ENCODE results near the gene FAM20C. TPM values are rescaled to one million over a fixed set of nuclear protein-coding genes. Genes with fewer than 3 reads are reported as not detected.
"Not testable (repeated sequence)": the region's sequence is repeated elsewhere in the genome, so short reads cannot be mapped to it uniquely, and the experiment has no call there.

Gene FAM20C
- total RNA-seq, 1 experiment from 2014 or later = 62.4 TPM

- H3K36me3 ChIP-seq (ENCODE audit: control insufficient read depth, insufficient read depth, low read length); intact Hi-C loops (cut with micrococcal nuclease; ENCODE audit: unreplicated experiment); in situ Hi-C loops (cut with HindIII; ENCODE audit: low pct_unique_long_range_greater_than_20kb, low sequenced_read_pairs); POLR2A ChIA-PET; H3K9me3 ChIP-seq (ENCODE audit: control insufficient read depth, insufficient read depth, low read depth, low read length); DNase-seq (ENCODE audit: low read depth, low spot score); BruUV-seq (replicated peaks); ATAC-seq; H3K4me3 ChIP-seq (ENCODE audit: low read depth in 2 of 2, low read length in 2 of 2); CTCF ChIA-PET; H3K27ac ChIP-seq (ENCODE audit: low read length); H3K27me3 ChIP-seq (ENCODE audit: control insufficient read depth, insufficient read depth, low read length): not testable (repeated sequence)
- peaks cover 18% of the 10 kb centered on the region for H3K4me1 ChIP-seq (ENCODE audit: control insufficient read depth, insufficient read depth, low read length)
These were observed 51.2 kb downstream of the FAM20C start for GRCh38 chr7:243580-243978.

- intact Hi-C loops (cut with micrococcal nuclease; ENCODE audit: unreplicated experiment) = no loop called here
These were observed 52.6 kb downstream of the FAM20C start for GRCh38 chr7:244974-245373.

More at GRCh38 chr7:244974-245373, 52.6 kb downstream of the FAM20C start:
- no peak for TF ChIP-seq CTCF (IDR thresholded peaks at IDR 0.05)
- TF ChIP-seq REST (IDR thresholded peaks at IDR 0.05; ENCODE audit: insufficient read depth in 1 of 2, low read depth in 2 of 2, low read length in 1 of 2) = no peak
- no peak for TF ChIP-seq POLR2AphosphoS5 (IDR thresholded peaks at IDR 0.05; ENCODE audit: low read depth, low read length)
- TF ChIP-seq SIN3A (IDR thresholded peaks at IDR 0.05; ENCODE audit: borderline replicate concordance, insufficient read depth, low read depth, low read length) = no peak
- no peak for TF ChIP-seq TCF7L2 (IDR thresholded peaks at IDR 0.05; ENCODE audit: low read depth, low read length)
- POLR2A ChIA-PET = no interaction called here
- BruUV-seq (replicated peaks) = no TSS peak
- Histone ChIP-seq H3K36me3 (ENCODE audit: control insufficient read depth, insufficient read depth, low read length) (no peaks in the 10 kb centered on the region), H3K27me3 (ENCODE audit: control insufficient read depth, insufficient read depth, low read length) (no peaks in the 10 kb centered on the region), H3K4me1 (ENCODE audit: control insufficient read depth, insufficient read depth, low read length) (peaks cover 18% of the 10 kb centered on the region), H3K9me3 (ENCODE audit: control insufficient read depth, insufficient read depth, low read depth, low read length) (no peaks in the 10 kb centered on the region), H3K27ac (ENCODE audit: low read length) (no peak overlapping the region), H3K4me3 (ENCODE audit: low read depth in 2 of 2, low read length in 2 of 2) (no peak overlapping the region)
- CTCF ChIA-PET = no interaction called here
- in situ Hi-C loops (cut with HindIII; ENCODE audit: low pct_unique_long_range_greater_than_20kb, low sequenced_read_pairs) = no loop called here
- no peak for DNase-seq (ENCODE audit: low read depth, low spot score)
- no peak for ATAC-seq

All from Panc1 (cell line).